Skeletal muscle tissue (tissue), 4 donors: ENCODE results near the gene DSTYK. TPM values are rescaled to one million over a fixed set of nuclear protein-coding genes. Genes with fewer than 3 reads are reported as not detected.
A peak's percentile ranks its signal among the peaks of the same experiment; 100 is the strongest.

Source experiments
- H3K27ac ChIP-seq: one replicate; pipeline ENCODE4 v1.7.0; 2013; ENCODE audit warnings: mild to moderate bottlenecking, low read depth, low read length, inconsistent platforms
- H3K27me3 ChIP-seq, 3 donors: one replicate each; pipeline ENCODE4 v1.7.0; 2013; ENCODE audit warnings: low read length in 3 of 3; ENCODE audit not compliant: control insufficient read depth in 3 of 3, insufficient read depth in 3 of 3
- H3K36me3 ChIP-seq, 3 donors: one replicate each; pipeline ENCODE4 v1.7.0; 2013; ENCODE audit warnings: low read length in 3 of 3; ENCODE audit not compliant: control insufficient read depth in 3 of 3, insufficient read depth in 3 of 3
- H3K4me1 ChIP-seq, 3 donors: one replicate each; pipeline ENCODE4 v1.7.0; 2013; ENCODE audit warnings: low read length in 3 of 3, mild to moderate bottlenecking in 3 of 3; ENCODE audit not compliant: control insufficient read depth in 3 of 3, insufficient read depth in 3 of 3
- H3K4me3 ChIP-seq, 3 donors: one replicate each; pipeline ENCODE4 v1.7.0; 2013; ENCODE audit warnings: low read length in 3 of 3
- H3K9ac ChIP-seq, 3 donors: one replicate each; pipeline ENCODE4 v1.7.0; 2013; ENCODE audit warnings: low read length in 3 of 3, mild to moderate bottlenecking in 3 of 3, moderate library complexity in 2 of 3, low read depth in 1 of 3
- H3K9me3 ChIP-seq, 3 donors: one replicate each; pipeline ENCODE4 v1.7.0; 2013; ENCODE audit warnings: low read length in 3 of 3; ENCODE audit not compliant: control insufficient read depth in 3 of 3
- total RNA-seq: library from RNA; depleted of rRNA; stranded (reverse); fragments of >200 nt; gene quantifications from one replicate; pipeline ENCODE4 v1.2.3, GENCODE V29; 2014
- donor health status: Osteomylitis.

Gene DSTYK
- total RNA-seq, 1 donor from 2014 or later = 10.4 TPM

GRCh38 chr1:205225901-205226765, 14.6 kb upstream of the DSTYK start:
- Histone ChIP-seq H3K27me3 (no peaks in the 10 kb centered on the region), H3K9ac (no peak overlapping the region), H3K27ac (no peak overlapping the region), H3K36me3 (no peaks in the 10 kb centered on the region), H3K9me3 (no peaks in the 10 kb centered on the region), H3K4me3 (no peak overlapping the region), H3K4me1 (peaks cover 26 to 44% (median 35%) of the 10 kb centered on the region in 3 donors)

- no peaks in the 10 kb centered on the region for H3K36me3 ChIP-seq
- H3K27ac ChIP-seq = no peak overlapping the region
- H3K27me3 ChIP-seq = no peaks in the 10 kb centered on the region
- H3K4me3 ChIP-seq = no peak overlapping the region
- H3K4me1 ChIP-seq = peaks cover 20 to 35% (median 27%) of the 10 kb centered on the region in 3 donors
- H3K9ac ChIP-seq = no peak overlapping the region
- H3K9me3 ChIP-seq = no peaks in the 10 kb centered on the region
Observed at GRCh38 chr1:205224736-205225135, 13.2 kb upstream of the DSTYK start.

- no peak overlapping the region for H3K9ac ChIP-seq
- no peaks in the 10 kb centered on the region for H3K36me3 ChIP-seq
- no peak overlapping the region for H3K4me3 ChIP-seq
- H3K27me3 ChIP-seq = no peaks in the 10 kb centered on the region
- no peaks in the 10 kb centered on the region for H3K4me1 ChIP-seq
- H3K9me3 ChIP-seq = no peaks in the 10 kb centered on the region
- no peak overlapping the region for H3K27ac ChIP-seq
Observed at GRCh38 chr1:205220421-205220820, 8.9 kb upstream of the DSTYK start.

GRCh38 chr1:205217418-205217817, 5.9 kb upstream of the DSTYK start:
- H3K9ac ChIP-seq = no peak overlapping the region
- no peaks in the 10 kb centered on the region for H3K27me3 ChIP-seq
- no peak overlapping the region for H3K4me3 ChIP-seq
- H3K9me3 ChIP-seq = no peaks in the 10 kb centered on the region
- no peak overlapping the region for H3K27ac ChIP-seq
- peaks cover 0 to under 1% (median 0%) of the 10 kb centered on the region in 3 donors for H3K4me1 ChIP-seq
- no peaks in the 10 kb centered on the region for H3K36me3 ChIP-seq

GRCh38 chr1:205216588-205216987, 5.1 kb upstream of the DSTYK start:
- Histone ChIP-seq H3K9ac (no peak overlapping the region), H3K9me3 (no peaks in the 10 kb centered on the region), H3K36me3 (no peaks in the 10 kb centered on the region), H3K27ac (no peak overlapping the region), H3K27me3 (no peaks in the 10 kb centered on the region), H3K4me1 (peaks cover 5 to 9% (median 6%) of the 10 kb centered on the region in 3 donors), H3K4me3 (no peak overlapping the region)

- peaks cover 9 to 21% (median 12%) of the 10 kb centered on the region in 3 donors for H3K4me1 ChIP-seq
- no peaks in the 10 kb centered on the region for H3K27me3 ChIP-seq
- no peak overlapping the region for H3K4me3 ChIP-seq
- no peak overlapping the region for H3K27ac ChIP-seq
- H3K9ac ChIP-seq = no peak overlapping the region
- no peaks in the 10 kb centered on the region for H3K36me3 ChIP-seq
- no peaks in the 10 kb centered on the region for H3K9me3 ChIP-seq
Observed at GRCh38 chr1:205214756-205215155, 3.3 kb upstream of the DSTYK start.

- no peaks in the 10 kb centered on the region for H3K36me3 ChIP-seq
- no peaks in the 10 kb centered on the region for H3K9me3 ChIP-seq
- peak overlapping the region; percentile 89 to 96 (median 92) for H3K9ac ChIP-seq
- H3K27ac ChIP-seq = peak overlapping the region; percentile 89
- H3K4me3 ChIP-seq = peak overlapping the region; percentile 83 to 97 (median 91)
- H3K4me1 ChIP-seq = peaks cover 9 to 21% (median 12%) of the 10 kb centered on the region in 3 donors
- no peaks in the 10 kb centered on the region for H3K27me3 ChIP-seq
Observed at GRCh38 chr1:205211839-205212536, 486 bp upstream of the DSTYK start.

- Histone ChIP-seq H3K4me3 (peak overlapping the region; percentile 83 to 97 (median 91)), H3K36me3 (no peaks in the 10 kb centered on the region), H3K27ac (peak overlapping the region; percentile 89), H3K4me1 (peaks cover 12 to 24% (median 12%) of the 10 kb centered on the region in 3 donors), H3K9ac (peak overlapping the region; percentile 89 to 96 (median 92)), H3K27me3 (no peaks in the 10 kb centered on the region), H3K9me3 (no peaks in the 10 kb centered on the region)
Observed at GRCh38 chr1:205210756-205211168, 740 bp downstream of the DSTYK start.

- Histone ChIP-seq H3K4me3 (no peak overlapping the region), H3K9me3 (no peaks in the 10 kb centered on the region), H3K36me3 (no peaks in the 10 kb centered on the region), H3K27ac (no peak overlapping the region), H3K27me3 (no peaks in the 10 kb centered on the region), H3K9ac (no peak overlapping the region), H3K4me1 (peaks cover 14 to 29% (median 21%) of the 10 kb centered on the region in 3 donors)
Observed at GRCh38 chr1:205208811-205209210, 2.7 kb downstream of the DSTYK start.

GRCh38 chr1:205205055-205205454, 6.4 kb downstream of the DSTYK start:
- no peaks in the 10 kb centered on the region for H3K9me3 ChIP-seq
- H3K4me3 ChIP-seq = no peak overlapping the region
- H3K4me1 ChIP-seq = peaks cover 7 to 24% (median 22%) of the 10 kb centered on the region in 3 donors
- no peaks in the 10 kb centered on the region for H3K36me3 ChIP-seq
- H3K27me3 ChIP-seq = no peaks in the 10 kb centered on the region
- H3K27ac ChIP-seq = no peak overlapping the region
- H3K9ac ChIP-seq = no peak overlapping the region
